LNCaP clone FGC (cell line): ENCODE measurements around the gene SLC22A15.
"Not testable (repeated sequence)": the region's sequence is repeated elsewhere in the genome, so short reads cannot be mapped to it uniquely, and the experiment has no call there.

Experiments used
- DNase-seq: peaks from one replicate; pipeline ENCODE4 v3.0.0-alpha.2; 2011; ENCODE audit warnings: low read depth
- H3K4me3 ChIP-seq: 2 replicates; pipeline ENCODE4 v1.5.1; 2011; ENCODE audit warnings: mild to moderate bottlenecking, low read depth, low read length, control low read depth
- TF ChIP-seq, protein P1 (sequence below): IDR thresholded peaks from 2 replicates; pipeline ENCODE4 v1.5.1; 2012; ENCODE audit warnings: mild to moderate bottlenecking; ENCODE audit not compliant: control insufficient read depth, insufficient read depth; ENCODE audit errors: extremely low read depth

SLC22A15 gene

DNA sequence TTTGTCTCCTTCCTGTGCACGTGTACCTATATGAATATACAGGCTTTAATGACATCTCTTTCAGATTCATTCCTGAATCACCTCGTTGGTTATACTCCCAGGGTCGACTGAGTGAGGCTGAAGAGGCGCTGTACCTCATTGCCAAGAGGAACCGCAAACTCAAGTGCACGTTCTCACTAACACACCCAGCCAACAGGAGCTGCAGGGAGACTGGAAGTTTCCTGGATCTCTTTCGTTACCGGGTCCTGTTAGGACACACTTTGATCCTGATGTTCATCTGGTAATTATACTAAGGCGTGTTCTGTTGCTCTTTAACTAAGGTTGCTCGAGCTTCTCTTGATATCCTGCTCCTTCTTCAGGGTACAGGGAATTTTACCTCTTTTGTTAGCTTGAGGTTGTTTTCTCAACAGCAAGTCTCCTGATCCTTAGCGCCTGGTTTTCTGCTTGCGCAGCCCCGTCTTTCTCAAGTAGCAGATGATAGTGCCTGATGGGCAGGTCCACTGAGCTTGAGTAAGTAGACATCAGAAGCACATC, 55.1 kb downstream of the SLC22A15 start:
- TF ChIP-seq, protein P1, sequence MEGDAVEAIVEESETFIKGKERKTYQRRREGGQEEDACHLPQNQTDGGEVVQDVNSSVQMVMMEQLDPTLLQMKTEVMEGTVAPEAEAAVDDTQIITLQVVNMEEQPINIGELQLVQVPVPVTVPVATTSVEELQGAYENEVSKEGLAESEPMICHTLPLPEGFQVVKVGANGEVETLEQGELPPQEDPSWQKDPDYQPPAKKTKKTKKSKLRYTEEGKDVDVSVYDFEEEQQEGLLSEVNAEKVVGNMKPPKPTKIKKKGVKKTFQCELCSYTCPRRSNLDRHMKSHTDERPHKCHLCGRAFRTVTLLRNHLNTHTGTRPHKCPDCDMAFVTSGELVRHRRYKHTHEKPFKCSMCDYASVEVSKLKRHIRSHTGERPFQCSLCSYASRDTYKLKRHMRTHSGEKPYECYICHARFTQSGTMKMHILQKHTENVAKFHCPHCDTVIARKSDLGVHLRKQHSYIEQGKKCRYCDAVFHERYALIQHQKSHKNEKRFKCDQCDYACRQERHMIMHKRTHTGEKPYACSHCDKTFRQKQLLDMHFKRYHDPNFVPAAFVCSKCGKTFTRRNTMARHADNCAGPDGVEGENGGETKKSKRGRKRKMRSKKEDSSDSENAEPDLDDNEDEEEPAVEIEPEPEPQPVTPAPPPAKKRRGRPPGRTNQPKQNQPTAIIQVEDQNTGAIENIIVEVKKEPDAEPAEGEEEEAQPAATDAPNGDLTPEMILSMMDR, result no peak
- H3K4me3 ChIP-seq, result no peak overlapping the region
- no peak for DNase-seq

DNA sequence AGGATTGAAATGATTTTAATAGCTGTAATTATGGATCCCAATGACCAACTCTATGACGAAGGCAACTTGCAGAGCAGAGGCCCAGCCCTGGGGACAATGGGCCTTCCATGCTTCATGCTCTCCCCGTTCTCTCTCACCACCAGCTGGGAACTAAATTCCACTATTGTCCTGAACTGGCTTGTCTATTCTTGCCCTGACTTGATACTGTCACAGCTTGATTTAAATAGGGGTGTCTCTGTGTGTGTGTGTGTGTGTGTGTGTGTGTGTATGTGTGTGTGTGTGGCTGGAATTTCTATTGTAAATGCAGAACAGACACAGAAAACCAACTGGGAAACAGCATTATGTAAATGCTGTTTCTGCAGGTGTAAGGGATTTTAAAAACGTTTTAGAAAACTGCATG, 57.0 kb downstream of the SLC22A15 start:
- H3K4me3 ChIP-seq, result no peak overlapping the region
- TF ChIP-seq, protein P1, result no peak
- no peak for DNase-seq

DNA sequence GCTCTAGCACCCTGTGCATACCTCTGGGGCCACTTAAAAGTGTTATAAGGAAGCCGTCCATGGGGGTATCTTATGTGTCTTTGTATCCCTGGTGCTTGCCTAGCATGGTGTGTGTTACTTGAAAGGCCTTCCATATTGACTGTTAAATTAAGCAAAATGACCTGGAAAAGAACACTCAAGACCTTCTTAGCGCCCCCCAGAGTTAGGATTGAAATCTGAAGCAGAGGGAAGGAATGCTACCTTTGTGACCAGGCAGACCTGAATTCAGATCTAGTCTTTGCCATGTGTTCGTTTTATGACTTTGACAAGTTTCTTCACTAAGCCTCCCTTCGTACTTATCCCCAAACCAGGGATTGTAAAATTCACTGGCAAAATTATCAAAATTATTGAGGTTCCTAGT, 59.9 kb downstream of the SLC22A15 start:
- no peak for DNase-seq
- TF ChIP-seq, protein P1, result no peak
- H3K4me3 ChIP-seq, result no peak overlapping the region

DNA sequence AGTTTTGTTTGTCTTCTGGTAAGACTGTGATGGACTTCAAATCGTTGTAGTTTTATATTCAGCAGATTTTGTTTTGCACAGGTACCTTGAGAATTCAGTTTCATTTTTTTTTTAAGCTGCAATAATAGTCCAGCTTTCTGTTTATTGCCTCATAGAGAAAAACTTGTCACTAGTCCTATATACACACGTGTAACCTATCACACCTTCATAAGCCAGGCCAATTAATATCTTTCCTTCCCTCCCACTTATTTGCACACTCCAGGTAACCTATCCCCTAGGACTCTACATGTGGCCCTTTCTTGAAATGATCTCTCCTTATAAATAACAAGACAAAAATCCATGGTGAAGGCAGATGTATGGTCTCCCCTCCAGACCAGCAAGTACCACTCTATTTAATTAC, 62.4 kb downstream of the SLC22A15 start:
- H3K4me3 ChIP-seq, result no peak overlapping the region
- TF ChIP-seq, protein P1, result no peak
- no peak for DNase-seq

DNA sequence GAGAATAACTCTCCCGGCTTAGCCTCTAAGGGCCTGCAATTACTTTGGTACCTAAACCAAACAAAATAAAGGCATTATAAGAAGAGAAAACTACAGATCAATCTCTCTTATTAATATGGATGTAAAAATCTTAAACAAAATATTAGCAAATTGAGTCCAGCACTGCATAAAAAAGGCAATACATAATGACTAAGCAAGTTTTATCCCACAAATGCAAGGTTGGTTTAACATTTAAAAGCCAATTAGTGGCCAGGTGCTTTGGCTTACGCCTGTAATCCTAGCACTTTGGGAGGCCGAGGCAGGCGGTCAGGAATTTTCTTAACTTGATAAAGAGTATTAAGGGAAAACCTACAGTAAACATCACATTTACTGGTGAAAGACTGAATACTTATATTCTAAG, 67.8 kb downstream of the SLC22A15 start:
- DNase-seq, result no peak
- TF ChIP-seq, protein P1, result no peak
- no peak overlapping the region for H3K4me3 ChIP-seq

DNA sequence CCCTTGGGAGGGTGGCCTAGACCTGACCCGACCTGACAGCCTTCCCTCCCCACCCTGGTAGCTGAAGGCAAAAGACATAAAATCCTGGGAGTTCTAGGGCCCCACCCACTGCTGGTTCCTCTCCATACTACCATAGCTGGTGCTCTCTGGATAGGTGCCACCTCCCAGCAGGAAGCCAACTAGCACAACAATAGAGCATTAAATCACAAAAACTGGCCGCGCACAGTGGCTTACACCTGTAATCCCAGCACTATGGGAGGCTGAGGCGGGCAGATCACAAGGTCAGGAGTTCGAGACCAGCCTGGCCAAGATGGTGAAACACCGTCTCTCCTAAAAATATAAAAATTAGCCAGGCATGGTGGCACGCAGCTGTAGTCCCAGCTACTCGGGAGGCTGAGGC, 70.6 kb downstream of the SLC22A15 start:
- not testable (repeated sequence) for DNase-seq, H3K4me3 ChIP-seq

DNA sequence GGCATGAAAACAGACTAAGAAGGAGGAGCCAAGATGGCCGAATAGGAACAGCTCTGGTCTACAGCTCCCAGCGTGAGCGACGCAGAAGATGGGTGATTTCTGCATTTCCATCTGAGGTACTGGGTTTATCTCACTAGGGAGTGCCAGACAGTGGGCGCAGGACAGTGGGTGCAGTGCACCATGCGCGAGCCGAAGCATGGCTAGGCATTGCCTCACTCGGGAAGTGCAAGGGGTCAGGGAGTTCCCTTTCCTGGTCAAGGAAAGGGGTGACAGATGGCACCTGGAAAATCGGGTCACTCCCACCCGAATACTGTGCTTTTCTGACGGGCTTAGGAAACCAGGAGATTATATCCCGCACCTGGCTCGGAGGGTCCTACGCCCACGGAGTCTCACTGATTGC, 75.6 kb downstream of the SLC22A15 start:
- H3K4me3 ChIP-seq, DNase-seq: not testable (repeated sequence)

DNA sequence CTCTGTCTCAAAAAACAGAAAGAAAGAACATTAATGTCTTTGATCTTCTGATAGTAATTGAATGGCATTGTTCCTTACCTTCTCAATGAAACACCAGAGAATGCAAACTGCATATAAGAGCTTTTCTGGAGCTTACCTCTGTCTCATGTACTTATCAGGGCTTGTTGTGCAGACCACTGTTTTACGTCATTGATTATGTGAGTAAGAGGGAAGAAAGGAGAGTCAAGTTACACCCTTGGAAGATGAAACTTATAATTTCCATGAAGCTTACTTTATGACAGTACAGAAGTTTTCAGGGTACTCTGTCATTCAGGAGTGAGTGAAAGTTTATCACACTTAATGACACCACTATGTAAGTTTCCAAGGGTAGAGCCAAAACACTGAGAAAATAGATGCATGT, 85.9 kb downstream of the SLC22A15 start:
- no peak for DNase-seq

More for the DNA sequence above, 85.9 kb downstream of the SLC22A15 start:
- TF ChIP-seq, protein P1, result no peak
- H3K4me3 ChIP-seq, result no peak overlapping the region
